HUDEP-2 (cell line): ENCODE data around the gene NUP160.
"Not testable (repeated sequence)": the region's sequence is repeated elsewhere in the genome, so short reads cannot be mapped to it uniquely, and the experiment has no call there.

Source experiments
- DNase-seq, 76 experiments: peaks; one replicate each; lab custom pipeline; 2025; ENCODE audit not compliant: unreplicated experiment in 76 of 76; lab: John Stamatoyannopoulos, UW

Gene NUP160

GRCh38 chr11:47863189-47863897 is 15.2 kb upstream of the NUP160 start:
- peak in 9 of 76 experiments; percentile 4 to 33 (median 15) for DNase-seq

DNA sequence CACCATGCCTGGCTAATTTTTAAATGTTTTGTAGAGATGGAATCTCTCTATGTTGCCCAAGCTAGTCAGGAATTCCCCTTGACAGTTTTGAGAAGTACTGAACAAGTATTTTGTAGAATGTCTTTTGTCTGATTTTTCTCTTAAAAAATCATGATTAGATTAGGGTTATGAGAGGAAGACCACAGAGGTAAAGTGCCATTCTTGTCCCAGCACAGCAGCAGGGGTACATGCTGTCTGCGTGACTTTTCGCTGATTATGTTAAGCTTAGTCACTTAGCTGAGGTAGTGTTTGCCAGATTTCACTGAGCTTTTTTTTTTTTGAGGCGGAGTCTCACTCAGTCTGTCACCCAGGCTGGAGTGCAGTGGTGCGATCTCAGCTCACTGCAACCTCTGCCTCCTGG is 13.6 kb upstream of the NUP160 start:
- peak in 30 of 76 experiments; percentile 3 to 57 (median 28) for DNase-seq

DNA sequence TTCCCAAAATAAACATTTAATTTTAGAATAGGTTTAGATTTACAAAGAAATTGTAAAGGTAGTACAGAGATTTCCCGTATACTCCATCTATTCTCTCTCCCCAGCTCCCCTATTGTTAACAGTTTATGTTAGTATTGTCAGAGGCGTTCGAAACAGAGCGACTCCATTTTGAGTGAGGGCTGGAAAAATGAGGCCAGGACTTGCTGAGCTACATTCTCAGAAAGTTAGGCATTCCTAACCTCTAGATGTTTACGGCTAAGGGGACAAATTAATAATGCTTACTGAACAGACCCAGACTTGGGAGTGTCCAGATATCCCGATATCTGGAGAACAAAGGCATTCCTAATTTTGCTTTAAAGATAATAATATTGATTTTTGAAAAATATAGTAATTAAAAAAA is 12.4 kb upstream of the NUP160 start:
- DNase-seq: no peak

GRCh38 chr11:47857892-47858543 is 9.9 kb upstream of the NUP160 start:
- DNase-seq: no peak

- no peak for DNase-seq
Observed at GRCh38 chr11:47857485-47857884, 9.3 kb upstream of the NUP160 start.

- peak in 61 of 76 experiments; percentile 6 to 86 (median 58) for DNase-seq
Observed at GRCh38 chr11:47856186-47856585, 8.0 kb upstream of the NUP160 start.

DNA sequence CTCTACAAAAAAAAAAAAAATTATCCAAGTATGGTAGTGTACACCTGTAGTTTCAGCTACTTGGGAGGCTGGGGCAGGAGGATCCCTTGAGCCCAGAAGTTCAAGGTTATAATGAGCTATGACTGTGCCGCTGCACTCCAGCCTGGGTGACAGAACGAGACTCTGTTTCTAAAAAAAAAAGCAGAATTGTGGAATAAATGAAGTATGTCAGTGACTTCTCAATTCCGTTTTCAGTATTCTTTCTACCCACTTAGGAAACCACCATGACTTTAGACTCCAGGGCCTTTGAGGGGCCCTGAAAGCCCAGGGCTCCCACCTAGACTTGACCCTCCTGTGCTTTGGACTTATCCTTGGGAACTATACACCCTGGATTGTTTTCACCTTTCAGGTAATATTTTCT is 6.5 kb upstream of the NUP160 start:
- no peak for DNase-seq

GRCh38 chr11:47852053-47852452 is 3.9 kb upstream of the NUP160 start:
- no peak for DNase-seq

DNA sequence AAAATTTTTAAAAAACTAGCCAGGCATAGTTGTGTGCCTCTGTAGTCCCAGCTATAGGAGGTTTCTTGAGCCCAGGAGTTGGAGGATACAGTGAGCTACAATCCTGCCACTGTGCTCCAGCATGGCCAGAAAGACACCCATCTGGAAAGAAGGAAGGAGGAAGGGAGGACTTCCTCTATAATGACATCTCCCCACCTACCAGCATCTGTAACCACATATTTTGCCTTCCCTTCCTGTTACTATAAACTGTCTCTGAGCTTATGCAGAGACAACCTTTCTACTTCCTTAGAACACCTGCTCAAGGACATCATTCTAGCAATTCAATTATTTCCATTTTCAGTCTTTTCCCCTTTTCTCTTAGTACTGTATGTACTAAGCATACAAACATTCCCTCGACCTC is 2.2 kb upstream of the NUP160 start:
- DNase-seq: no peak

DNA sequence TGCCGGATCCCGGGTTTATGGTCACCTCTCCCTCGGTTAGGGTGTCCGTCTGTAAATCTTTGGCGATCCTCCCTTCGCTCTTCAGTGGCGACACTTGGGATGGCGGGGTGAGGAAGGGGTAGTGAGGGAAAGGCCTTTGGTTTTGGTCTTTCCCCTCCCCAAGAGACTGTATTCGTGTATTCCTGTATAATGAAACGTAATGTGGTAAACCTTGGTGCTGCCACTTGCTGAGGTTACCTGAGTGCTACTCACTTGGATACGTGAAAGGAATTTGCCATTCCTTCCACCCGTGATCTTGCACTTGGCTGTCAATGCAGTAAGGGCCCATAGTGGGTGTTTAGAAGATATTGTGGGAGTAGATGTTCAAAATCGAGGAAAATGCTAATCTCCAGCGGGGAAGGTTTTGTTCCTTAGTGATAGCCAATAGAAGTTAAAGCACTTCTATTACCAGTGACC is 578 bp upstream of the NUP160 start:
- no peak for DNase-seq

- DNase-seq: peak in 1 of 76 experiments; percentile 12
Observed at GRCh38 chr11:47847537-47847891, 636 bp downstream of the NUP160 start.

DNA sequence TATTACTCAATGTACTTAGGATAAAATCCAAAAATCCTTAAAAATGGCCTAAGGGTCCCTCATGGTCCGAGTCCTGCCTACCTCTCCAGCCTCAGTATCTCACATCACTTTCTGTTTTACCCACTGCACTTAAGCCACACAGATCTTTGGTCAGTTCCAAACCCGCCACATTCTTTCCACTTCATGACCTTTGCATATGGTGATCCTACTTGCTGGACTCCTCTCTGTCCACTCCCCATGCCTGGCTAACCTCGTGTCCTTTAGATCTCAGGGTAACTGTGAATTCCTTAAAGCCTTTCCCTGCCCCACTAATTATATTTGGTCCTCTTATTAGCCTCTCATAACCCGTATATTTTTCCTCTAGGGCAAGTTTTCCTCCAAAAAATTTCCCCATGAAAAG is 1.2 kb downstream of the NUP160 start:
- no peak for DNase-seq

GRCh38 chr11:47843361-47844055 is 4.6 kb downstream of the NUP160 start:
- DNase-seq: no peak

DNA sequence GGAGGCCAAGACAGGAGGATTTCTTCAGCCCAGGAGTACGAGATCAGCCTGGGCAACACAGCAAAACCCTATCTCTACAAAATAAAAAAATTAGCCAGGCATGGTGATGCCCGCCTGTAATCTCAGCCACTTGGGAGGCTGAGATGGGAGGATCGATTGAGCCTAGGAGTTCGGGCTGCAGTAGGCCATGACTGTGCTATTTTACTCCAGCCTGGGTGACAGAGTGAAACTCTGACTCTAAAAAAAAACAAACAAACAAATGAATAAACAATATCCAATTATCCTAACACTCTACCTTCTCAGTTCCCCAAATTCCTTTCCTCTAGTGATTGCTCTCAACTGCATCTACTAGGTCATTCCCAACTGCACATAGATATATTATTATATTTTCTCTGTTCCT is 5.4 kb downstream of the NUP160 start:
- DNase-seq: no peak

GRCh38 chr11:47837929-47838328 is 10.2 kb downstream of the NUP160 start:
- DNase-seq: no peak

GRCh38 chr11:47837292-47837691 is 10.9 kb downstream of the NUP160 start:
- no peak for DNase-seq

GRCh38 chr11:47830013-47830412 is 18.1 kb downstream of the NUP160 start:
- not testable (repeated sequence) for DNase-seq

- DNase-seq: no peak
Observed at GRCh38 chr11:47828284-47828683, 19.9 kb downstream of the NUP160 start.

DNA sequence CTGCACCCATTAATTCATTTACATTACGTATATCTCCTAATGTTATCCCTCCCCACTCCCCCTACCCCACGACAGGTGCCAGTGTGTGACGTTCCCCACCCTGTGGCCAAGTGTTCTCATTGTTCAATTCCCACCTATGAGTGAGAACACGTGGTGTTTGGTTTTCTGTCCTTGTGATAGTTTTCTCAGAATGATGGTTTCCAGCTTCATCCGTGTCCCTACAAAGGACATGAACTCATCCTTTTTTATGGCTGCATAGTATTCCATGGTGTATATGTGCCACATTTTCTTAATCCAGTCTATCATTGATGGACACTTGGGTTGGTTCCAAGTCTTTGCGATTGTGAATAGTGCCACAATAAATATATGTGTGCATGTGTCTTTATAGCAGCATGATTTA is 25.5 kb downstream of the NUP160 start:
- DNase-seq: not testable (repeated sequence)

GRCh38 chr11:47819743-47820142 is 28.4 kb downstream of the NUP160 start:
- DNase-seq: no peak

- no peak for DNase-seq
Observed at GRCh38 chr11:47800759-47801158, 47.4 kb downstream of the NUP160 start.

- DNase-seq: peak in 2 of 76 experiments; percentile 2 to 4
Observed at GRCh38 chr11:47797633-47798032, 50.5 kb downstream of the NUP160 start.
